ENCODE measurements around the gene ARHGAP6. TPM values are rescaled to one million over a fixed set of nuclear protein-coding genes. Genes with fewer than 3 reads are reported as not detected.

Gene ARHGAP6
- polyA plus RNA-seq, 2 of the 4 experiments (the other 2 are of a cell fraction): 0.04 TPM; not detected in 1

GRCh38 chrX:11446949-11447348 is 218.8 kb downstream of the ARHGAP6 start:
- Histone ChIP-seq H3K4me2 (no peak overlapping the region), H3K27ac (no peak overlapping the region), H3K9me3 (no peaks in the 10 kb centered on the region), H3K4me3 (no peak overlapping the region), H3K4me1 (no peaks in the 10 kb centered on the region)
- 41% methylated on average over 4 of the region's 4 CpGs for WGBS (ENCODE audit: missing lambda C conversion rate)
- DNase-seq (ENCODE audit: low read depth in 1 of 2, low spot score in 1 of 2) (no peak), ATAC-seq (no peak), FAIRE-seq (no peak)
- ChIA-PET CTCF (no interaction called here), POLR2A (no interaction called here)
- TF ChIP-seq PBX3 (IDR thresholded peaks at IDR 0.05): no peak
- TF ChIP-seq ZNF302 (CRISPR knock-in tag; IDR thresholded peaks at IDR 0.05): no peak
- TF ChIP-seq CHD2 (IDR thresholded peaks at IDR 0.05; ENCODE audit: low read length, partially characterized antibody): no peak
- TF ChIP-seq FOSB (CRISPR knock-in tag; IDR thresholded peaks at IDR 0.05): no peak
- TF ChIP-seq TP53 (CRISPR knock-in tag; IDR thresholded peaks at IDR 0.05): no peak
- TF ChIP-seq MAX (IDR thresholded peaks at IDR 0.05): no peak
- TF ChIP-seq RFX5 (IDR thresholded peaks at IDR 0.05): no peak
- no peak for TF ChIP-seq HOXB5 (CRISPR knock-in tag; IDR thresholded peaks at IDR 0.05)
- TF ChIP-seq ZC3H11A (IDR thresholded peaks at IDR 0.05): no peak
- no peak for TF ChIP-seq KDM1A (IDR thresholded peaks at IDR 0.05; ENCODE audit: low read depth)
- no peak for TF ChIP-seq HOXA7 (CRISPR knock-in tag; IDR thresholded peaks at IDR 0.05)
- no peak for TF ChIP-seq POLR2A (IDR thresholded peaks at IDR 0.05; ENCODE audit: low read length)
- TF ChIP-seq FOXS1 (CRISPR knock-in tag; IDR thresholded peaks at IDR 0.05): no peak
- no peak for TF ChIP-seq REST (IDR thresholded peaks at IDR 0.05)
- TF ChIP-seq FOSL2 (IDR thresholded peaks at IDR 0.05): no peak
- no peak for TF ChIP-seq FOSL2 (CRISPR knock-in tag; IDR thresholded peaks at IDR 0.05)
- no peak for TF ChIP-seq NPAS2 (CRISPR knock-in tag; IDR thresholded peaks at IDR 0.05; ENCODE audit: borderline replicate concordance)

- Histone ChIP-seq H3K4me3 (no peak overlapping the region), H3K9me3 (no peaks in the 10 kb centered on the region), H3K27ac (no peak overlapping the region), H3K4me2 (no peak overlapping the region), H3K4me1 (no peaks in the 10 kb centered on the region)
- no peak for DNase-seq (ENCODE audit: low read depth in 1 of 2, low spot score in 1 of 2)
- ChIA-PET POLR2A (no interaction called here), CTCF (no interaction called here)
- FAIRE-seq: no peak
- TF ChIP-seq FOXS1 (CRISPR knock-in tag; IDR thresholded peaks at IDR 0.05) (no peak), MAZ (IDR thresholded peaks at IDR 0.05; ENCODE audit: borderline replicate concordance, low read depth, low read length) (no peak), NFE2L2 (conservative IDR thresholded peaks at IDR 0.05; ENCODE audit: low read length) (no peak), HDAC2 (IDR thresholded peaks at IDR 0.05) (no peak), CTCF (IDR thresholded peaks at IDR 0.05) (no peak), KDM1A (IDR thresholded peaks at IDR 0.05; ENCODE audit: low read depth) (no peak), SMC3 (IDR thresholded peaks at IDR 0.05) (no peak), BCL3 (IDR thresholded peaks at IDR 0.05) (no peak), RFX5 (IDR thresholded peaks at IDR 0.05) (no peak)
- whole genome bisulfite sequencing (ENCODE audit: missing lambda C conversion rate): 5% methylated on average over 2 of the region's 2 CpGs
- ATAC-seq: no peak
Observed at GRCh38 chrX:11446336-11446735, 219.4 kb downstream of the ARHGAP6 start.

Data from A549 (cell line).